Bronchial epithelial cell (primary cell): ENCODE results near the gene AOAH. TPM values are rescaled to one million over a fixed set of nuclear protein-coding genes. Genes with fewer than 3 reads are reported as not detected.

Experiments used
- DNase-seq: peaks from one replicate; pipeline ENCODE4 v3.0.0-alpha.2; 2010; ENCODE audit warnings: low read depth
- FAIRE-seq: peaks from 2 replicates; lab custom pipeline; 2011; peaks lifted over from hg19 to GRCh38; lab: Jason Lieb, UNC
- H3K27me3 ChIP-seq: 2 replicates; pipeline ENCODE4 v1.5.1; 2011; ENCODE audit warnings: low read length; ENCODE audit not compliant: control insufficient read depth, insufficient read depth
- H3K36me3 ChIP-seq: 2 replicates; pipeline ENCODE4 v1.5.1; 2011; ENCODE audit warnings: low read length; ENCODE audit not compliant: control insufficient read depth, insufficient read depth
- H3K4me3 ChIP-seq: 2 replicates; pipeline ENCODE4 v1.5.1; 2011; ENCODE audit warnings: mild to moderate bottlenecking, low read depth, low read length, control low read depth
- CTCF ChIP-seq: IDR thresholded peaks from 2 replicates; pipeline ENCODE4 v1.5.1; 2011; ENCODE audit warnings: mild to moderate bottlenecking, moderate library complexity, low read length, control low read depth, inconsistent platforms; ENCODE audit not compliant: insufficient read depth, severe bottlenecking
- total RNA-seq: library from RNA; depleted of rRNA; stranded (reverse); fragments of >200 nt; gene quantifications from 2 replicates; pipeline ENCODE4 v1.2.1, GENCODE V29; 2014

Gene AOAH
- total RNA-seq, 1 donor from 2014 or later: not detected

- no peak for DNase-seq
- FAIRE-seq: no peak
- Histone ChIP-seq H3K36me3 (no peaks in the 10 kb centered on the region), H3K4me3 (no peak overlapping the region), H3K27me3 (no peaks in the 10 kb centered on the region)
- no peak for TF ChIP-seq CTCF
Measured at GRCh38 chr7:36475381-36475780, 248.9 kb downstream of the AOAH start.

GRCh38 chr7:36475011-36475342 is 249.3 kb downstream of the AOAH start:
- Histone ChIP-seq H3K4me3 (no peak overlapping the region), H3K27me3 (no peaks in the 10 kb centered on the region), H3K36me3 (no peaks in the 10 kb centered on the region)
- DNase-seq (no peak), FAIRE-seq (no peak)
- TF ChIP-seq CTCF: no peak

- no peak overlapping the region for H3K4me3 ChIP-seq
- no peaks in the 10 kb centered on the region for H3K27me3 ChIP-seq
- peak; percentile 23 for FAIRE-seq
- peak; percentile 61 for DNase-seq
- no peaks in the 10 kb centered on the region for H3K36me3 ChIP-seq
- no peak for TF ChIP-seq CTCF
Measured at GRCh38 chr7:36474283-36475010, 249.8 kb downstream of the AOAH start.

- Histone ChIP-seq H3K36me3 (no peaks in the 10 kb centered on the region), H3K27me3 (no peaks in the 10 kb centered on the region), H3K4me3 (no peak overlapping the region)
- FAIRE-seq (peak; percentile 68), DNase-seq (peak; percentile 79)
- TF ChIP-seq CTCF: peak; percentile 53
Measured at GRCh38 chr7:36473454-36474282, 250.6 kb downstream of the AOAH start.

GRCh38 chr7:36472141-36472729 is 252.1 kb downstream of the AOAH start:
- no peak for DNase-seq
- H3K36me3 ChIP-seq: no peaks in the 10 kb centered on the region
- TF ChIP-seq CTCF: no peak
- no peaks in the 10 kb centered on the region for H3K27me3 ChIP-seq
- H3K4me3 ChIP-seq: no peak overlapping the region
- FAIRE-seq: no peak
